Calu3 (cell line): ENCODE data around the gene GRK1. TPM values are rescaled to one million over a fixed set of nuclear protein-coding genes. Genes with fewer than 3 reads are reported as not detected.

ENCODE experiments used
- BruUV-seq: library from RNA; stranded (reverse); fragments of 400-500 nt; replicated peaks from 2 replicates; lab custom pipeline; 2021; lab: Mats Ljungman, UMichigan
- CTCF ChIA-PET: fragments of 300-600 bp; sonication (Branson Sonifier 250); formaldehyde crosslinking; loops from one replicate; lab custom pipeline; 2022; ENCODE audit warnings: antibody characterized with exemption; lab: Charles Lee
- DNase-seq: peaks from one replicate; pipeline ENCODE4 v3.0.0; 2022
- H3K27ac Mint-ChIP-seq: one replicate; pipeline ENCODE4 v1.8.0; 2022; ENCODE audit warnings: mixed read lengths; ENCODE audit not compliant: unreplicated experiment
- H3K27me3 Mint-ChIP-seq: one replicate; pipeline ENCODE4 v1.8.0; 2022; ENCODE audit warnings: mixed read lengths; ENCODE audit not compliant: unreplicated experiment
- H3K36me3 Mint-ChIP-seq: one replicate; pipeline ENCODE4 v1.8.0; 2022; ENCODE audit warnings: mild to moderate bottlenecking, moderate library complexity, mixed read lengths; ENCODE audit not compliant: insufficient read depth, unreplicated experiment
- H3K4me1 Mint-ChIP-seq: one replicate; pipeline ENCODE4 v1.8.0; 2022; ENCODE audit warnings: mild to moderate bottlenecking, low read depth, mixed read lengths; ENCODE audit not compliant: unreplicated experiment
- H3K4me3 Mint-ChIP-seq: one replicate; pipeline ENCODE4 v1.8.0; 2022; ENCODE audit warnings: mild to moderate bottlenecking, low read depth, moderate library complexity, mixed read lengths; ENCODE audit not compliant: unreplicated experiment
- H3K9me3 Mint-ChIP-seq: one replicate; pipeline ENCODE4 v1.8.0; 2022; ENCODE audit warnings: low read depth, mixed read lengths; ENCODE audit not compliant: unreplicated experiment
- CTCF ChIP-seq: fragments of 200-600 bp; IDR thresholded peaks from one replicate; pipeline ENCODE4 v1.8.0; 2022; ENCODE audit warnings: antibody characterized with exemption; ENCODE audit not compliant: unreplicated experiment
- intact Hi-C: fragments of 100-400 bp; cut with micrococcal nuclease; formaldehyde crosslinking; loops from one replicate; pipeline ENCODE4 v1.10.0; 2022; ENCODE audit not compliant: unreplicated experiment
- total RNA-seq: library from RNA; stranded (reverse); gene quantifications from 2 replicates; pipeline ENCODE4 v1.2.3, GENCODE V29; 2022

Gene GRK1
- total RNA-seq, 1 experiment from 2014 or later: not detected

- no TSS peak for BruUV-seq
- Mint-ChIP-seq H3K27me3 (peaks cover 7% of the 10 kb centered on the region), H3K36me3 (no peaks in the 10 kb centered on the region), H3K4me1 (no peaks in the 10 kb centered on the region), H3K9me3 (peaks cover 2% of the 10 kb centered on the region), H3K4me3 (no peak overlapping the region), H3K27ac (no peak overlapping the region)
- TF ChIP-seq CTCF: no peak
- DNase-seq: no peak
- intact Hi-C loops: no loop called here
- CTCF ChIA-PET: no interaction called here
Measured at GRCh38 chr13:113786262-113786841, 119.3 kb downstream of the GRK1 start.

Other genes with a start within 250 kb of the GRK1 start
- gene ADPRHL1, start 213.7 kb upstream of the GRK1 start, total RNA-seq: 2.0 and 2.8 TPM in 2 replicates
- gene DCUN1D2, start 176.5 kb upstream of the GRK1 start, total RNA-seq: 7.9 and 9.3 TPM in 2 replicates
- gene TFDP1, start 82.5 kb upstream of the GRK1 start, total RNA-seq: 31.4 and 33.9 TPM in 2 replicates
- gene ATP4B, start 9.0 kb upstream of the GRK1 start, total RNA-seq: not detected in 2 replicates
- not detected in 2 replicates for gene TMEM255B, start 92.0 kb downstream of the GRK1 start, total RNA-seq
- 0.42 and 0.83 TPM in 2 replicates for gene GAS6, start 196.9 kb downstream of the GRK1 start, total RNA-seq